HEK293 (cell line): ENCODE results near the gene PPP2CA.

ENCODE experiments used
- CTCF ChIP-seq: fragments of 450-650 bp; formaldehyde crosslinking; IDR thresholded peaks from 2 replicates; pipeline ENCODE4 v1.5.1; 2016; ENCODE audit warnings: missing biosample characterization, missing genetic modification characterization
- GLI4 ChIP-seq: fragments of 450-650 bp; formaldehyde crosslinking; IDR thresholded peaks from 2 replicates; pipeline ENCODE4 v1.5.1; 2016; ENCODE audit warnings: missing biosample characterization, missing genetic modification characterization
- GLIS1 ChIP-seq: fragments of 450-650 bp; formaldehyde crosslinking; IDR thresholded peaks from 2 replicates; pipeline ENCODE4 v1.5.1; 2016; ENCODE audit warnings: missing biosample characterization, missing genetic modification characterization
- INSM2 ChIP-seq: fragments of 450-650 bp; formaldehyde crosslinking; IDR thresholded peaks from 2 replicates; pipeline ENCODE4 v1.5.1; 2016; ENCODE audit warnings: missing biosample characterization, missing genetic modification characterization
- KLF1 ChIP-seq: fragments of 450-650 bp; formaldehyde crosslinking; IDR thresholded peaks from 2 replicates; pipeline ENCODE4 v1.5.1; 2016; ENCODE audit warnings: missing biosample characterization, missing genetic modification characterization
- KLF8 ChIP-seq: fragments of 450-650 bp; formaldehyde crosslinking; IDR thresholded peaks from 2 replicates; pipeline ENCODE4 v1.5.1; 2016; ENCODE audit warnings: missing biosample characterization, missing genetic modification characterization
- PBX3 ChIP-seq: sonication (generic); formaldehyde crosslinking; IDR thresholded peaks from 2 replicates; pipeline ENCODE4 v1.8.1; 2022; ENCODE audit warnings: mild to moderate bottlenecking, moderate library complexity, missing genetic modification reagents
- PRDM10 ChIP-seq: fragments of 450-650 bp; formaldehyde crosslinking; IDR thresholded peaks from 2 replicates; pipeline ENCODE4 v1.5.1; 2016; ENCODE audit warnings: missing biosample characterization, missing genetic modification characterization
- REPIN1 ChIP-seq: fragments of 450-650 bp; formaldehyde crosslinking; IDR thresholded peaks from 2 replicates; pipeline ENCODE4 v1.5.1; 2017; ENCODE audit warnings: missing biosample characterization, missing genetic modification characterization, low read depth
- SCRT2 ChIP-seq: fragments of 450-650 bp; formaldehyde crosslinking; IDR thresholded peaks from 2 replicates; pipeline ENCODE4 v1.5.1; 2016; ENCODE audit warnings: missing biosample characterization, missing genetic modification characterization
- SP2 ChIP-seq: fragments of 450-650 bp; formaldehyde crosslinking; IDR thresholded peaks from 2 replicates; pipeline ENCODE4 v1.5.1; 2016; ENCODE audit warnings: missing biosample characterization, missing genetic modification characterization
- ZFP3 ChIP-seq: fragments of 450-650 bp; formaldehyde crosslinking; IDR thresholded peaks from 2 replicates; pipeline ENCODE4 v1.5.1; 2016; ENCODE audit warnings: low read depth, missing biosample characterization, missing genetic modification characterization
- ZFP41 ChIP-seq: fragments of 450-650 bp; formaldehyde crosslinking; IDR thresholded peaks from 2 replicates; pipeline ENCODE4 v1.5.1; 2016; ENCODE audit warnings: missing biosample characterization, missing genetic modification characterization, borderline replicate concordance
- ZNF133 ChIP-seq: fragments of 450-650 bp; formaldehyde crosslinking; IDR thresholded peaks from 2 replicates; pipeline ENCODE4 v1.5.1; 2016; ENCODE audit warnings: missing biosample characterization, missing genetic modification characterization
- ZNF140 ChIP-seq: fragments of 450-650 bp; formaldehyde crosslinking; IDR thresholded peaks from 2 replicates; pipeline ENCODE4 v1.5.1; 2016; ENCODE audit warnings: missing biosample characterization, missing genetic modification characterization
- ZNF174 ChIP-seq: fragments of 450-650 bp; formaldehyde crosslinking; IDR thresholded peaks from 2 replicates; pipeline ENCODE4 v1.5.0; 2017; ENCODE audit warnings: missing biosample characterization, mild to moderate bottlenecking, missing genetic modification characterization
- ZNF2 ChIP-seq: fragments of 450-650 bp; formaldehyde crosslinking; IDR thresholded peaks from 2 replicates; pipeline ENCODE4 v1.5.1; 2016; ENCODE audit warnings: missing biosample characterization, missing genetic modification characterization
- ZNF23 ChIP-seq: fragments of 450-650 bp; formaldehyde crosslinking; IDR thresholded peaks from 2 replicates; pipeline ENCODE4 v1.5.1; 2016; ENCODE audit warnings: missing biosample characterization, missing genetic modification characterization, borderline replicate concordance
- ZNF239 ChIP-seq: fragments of 450-650 bp; formaldehyde crosslinking; IDR thresholded peaks from 2 replicates; pipeline ENCODE4 v1.5.1; 2016; ENCODE audit warnings: missing biosample characterization, missing genetic modification characterization
- ZNF24 ChIP-seq: fragments of 450-650 bp; formaldehyde crosslinking; IDR thresholded peaks from 2 replicates; pipeline ENCODE4 v1.5.1; 2016; ENCODE audit warnings: missing biosample characterization, missing genetic modification characterization
- ZNF280D ChIP-seq: fragments of 450-650 bp; formaldehyde crosslinking; IDR thresholded peaks from 2 replicates; pipeline ENCODE4 v1.5.1; 2016; ENCODE audit warnings: missing biosample characterization, missing genetic modification characterization
- ZNF324 ChIP-seq: fragments of 450-650 bp; formaldehyde crosslinking; IDR thresholded peaks from 2 replicates; pipeline ENCODE4 v1.5.1; 2016; ENCODE audit warnings: missing biosample characterization, missing genetic modification characterization
- ZNF341 ChIP-seq: fragments of 450-650 bp; formaldehyde crosslinking; IDR thresholded peaks from 2 replicates; pipeline ENCODE4; 2016; ENCODE audit warnings: low read depth, missing biosample characterization, missing genetic modification characterization
- ZNF560 ChIP-seq: fragments of 450-650 bp; formaldehyde crosslinking; IDR thresholded peaks from 2 replicates; pipeline ENCODE4 v1.5.1; 2017; ENCODE audit warnings: missing biosample characterization, missing genetic modification characterization, borderline replicate concordance
- ZNF664 ChIP-seq: fragments of 450-650 bp; formaldehyde crosslinking; IDR thresholded peaks from 2 replicates; pipeline ENCODE4 v1.5.1; 2016; ENCODE audit warnings: missing biosample characterization, missing genetic modification characterization
- ZNF76 ChIP-seq: fragments of 450-650 bp; formaldehyde crosslinking; IDR thresholded peaks from 2 replicates; pipeline ENCODE4; 2016; ENCODE audit warnings: low read depth, missing biosample characterization, missing genetic modification characterization, borderline replicate concordance
- ZSCAN16 ChIP-seq: fragments of 450-650 bp; formaldehyde crosslinking; IDR thresholded peaks from 2 replicates; pipeline ENCODE4 v1.5.1; 2016; ENCODE audit warnings: missing biosample characterization, missing genetic modification characterization
- ZSCAN30 ChIP-seq: fragments of 450-650 bp; IDR thresholded peaks from 2 replicates; pipeline ENCODE4 v1.5.1; 2018; ENCODE audit warnings: missing biosample characterization, mild to moderate bottlenecking, missing genetic modification characterization, moderate library complexity
- ZXDB ChIP-seq: fragments of 450-650 bp; formaldehyde crosslinking; IDR thresholded peaks from 2 replicates; pipeline ENCODE4 v1.5.1; 2016; ENCODE audit warnings: missing biosample characterization, missing genetic modification characterization

Gene PPP2CA

GRCh38 chr5:134225780-134226440, at the start of gene PPP2CA (continued):
- no peak for TF ChIP-seq REPIN1 (tag by site-specific recombination)
- no peak for TF ChIP-seq PBX3 (CRISPR knock-in tag)
- no peak for TF ChIP-seq ZNF280D (tag by site-specific recombination)
- 0 out of 2 replicates have a peak, but pooled peaks have one; percentile 47 for TF ChIP-seq PRDM10 (tag by site-specific recombination)
- TF ChIP-seq KLF1 = peak; percentile 95
- TF ChIP-seq GLIS1 (tag by site-specific recombination) = peak; percentile 48; the same call in 1 of the 2 replicates
- TF ChIP-seq ZNF76 = no peak; the same call in 1 of the 2 replicates
- no peak for TF ChIP-seq ZFP3
- TF ChIP-seq ZSCAN16 (tag by site-specific recombination) = 0 out of 2 replicates have a peak, but pooled peaks have one; percentile 34
- TF ChIP-seq GLI4 = no peak
- no peak for TF ChIP-seq ZNF140 (tag by site-specific recombination)
- TF ChIP-seq ZNF341 (tag by site-specific recombination) = peak; percentile 53
- no peak for TF ChIP-seq SCRT2 (tag by site-specific recombination)
- no peak for TF ChIP-seq INSM2 (tag by site-specific recombination)
- TF ChIP-seq ZFP41 (tag by site-specific recombination) = no peak
- no peak; the same call in 1 of the 2 replicates for TF ChIP-seq ZNF133 (tag by site-specific recombination)
- TF ChIP-seq ZNF560 (tag by site-specific recombination) = no peak
- TF ChIP-seq ZNF174 (tag by site-specific recombination) = peak; percentile 58; the same call in 1 of the 2 replicates
- no peak; the same call in 1 of the 2 replicates for TF ChIP-seq CTCF (tag by site-specific recombination)
- no peak for TF ChIP-seq ZSCAN30
- TF ChIP-seq ZNF239 (tag by site-specific recombination) = no peak
- TF ChIP-seq ZNF24 (tag by site-specific recombination) = no peak
- TF ChIP-seq ZNF664 (tag by site-specific recombination) = no peak
- TF ChIP-seq ZNF23 (tag by site-specific recombination) = no peak; the same call in 1 of the 2 replicates
- TF ChIP-seq SP2 (tag by site-specific recombination) = peak; percentile 69
- 0 out of 2 replicates have a peak, but pooled peaks have one; percentile 34 for TF ChIP-seq ZNF324 (tag by site-specific recombination)
- 0 out of 2 replicates have a peak, but pooled peaks have one; percentile 22 for TF ChIP-seq ZNF2 (tag by site-specific recombination)
- TF ChIP-seq KLF8 = peak; percentile 69; the same call in 1 of the 2 replicates
- TF ChIP-seq ZXDB = no peak; the same call in 1 of the 2 replicates
